RKO (cell line): ENCODE measurements around the gene MRPS18B.
A peak's percentile ranks its signal among the peaks of the same experiment; 100 is the strongest.
"Not testable (repeated sequence)": the region's sequence is repeated elsewhere in the genome, so short reads cannot be mapped to it uniquely, and the experiment has no call there.

Source experiments
- DNase-seq: peaks from one replicate; pipeline ENCODE4 v3.0.0-alpha.2; 2016; ENCODE audit warnings: low spot score

Gene MRPS18B

GRCh38 chr6:30643656-30644055 is 26.0 kb downstream of the MRPS18B start:
- no peak for DNase-seq

- no peak for DNase-seq
Measured at GRCh38 chr6:30644769-30645168, 27.1 kb downstream of the MRPS18B start.

- DNase-seq = no peak
Measured at GRCh38 chr6:30645989-30646388, 28.3 kb downstream of the MRPS18B start.

- peak; percentile 95 for DNase-seq
Measured at GRCh38 chr6:30646450-30647241, 29.0 kb downstream of the MRPS18B start, which contains the start of gene C6orf136. Gene C6orf136, plus strand, starts transcription at chr6:30647133. Its CDS starts 99 bp downstream, at chr6:30647232.

- peak; percentile 84 for DNase-seq
Measured at GRCh38 chr6:30647242-30648116, 29.8 kb downstream of the MRPS18B start.

- no peak for DNase-seq
Measured at GRCh38 chr6:30651143-30651542, 33.5 kb downstream of the MRPS18B start.

- no peak for DNase-seq
Measured at GRCh38 chr6:30654798-30655742, 37.4 kb downstream of the MRPS18B start.

GRCh38 chr6:30655743-30656094 is 38.1 kb downstream of the MRPS18B start:
- no peak for DNase-seq

- no peak for DNase-seq
Measured at GRCh38 chr6:30656513-30656912, 38.9 kb downstream of the MRPS18B start.

- no peak for DNase-seq
Measured at GRCh38 chr6:30657454-30657853, 39.8 kb downstream of the MRPS18B start.

GRCh38 chr6:30657922-30658321 is 40.3 kb downstream of the MRPS18B start:
- not testable (repeated sequence) for DNase-seq

- no peak for DNase-seq
Measured at GRCh38 chr6:30664994-30665767, 47.5 kb downstream of the MRPS18B start.

GRCh38 chr6:30666300-30666699 is 48.7 kb downstream of the MRPS18B start:
- DNase-seq = peak; percentile 42

GRCh38 chr6:30670760-30671527 is 53.3 kb downstream of the MRPS18B start:
- DNase-seq = peak; percentile 24

GRCh38 chr6:30672445-30673253 is 55.0 kb downstream of the MRPS18B start, which contains the start of gene DHX16:
Gene DHX16, minus strand, starts transcription at chr6:30673006. Its CDS starts 165 bp downstream, at chr6:30672841.
- peak; percentile 97 for DNase-seq
